Suprapubic skin (tissue), 4 donors: ENCODE data around the gene CD96.

ENCODE experiments used
- EP300 ChIP-seq: sonication (generic); formaldehyde crosslinking; IDR thresholded peaks from one replicate; pipeline ENCODE4 v1.6.1; 2017; ENCODE audit warnings: antibody characterized with exemption
- POLR2A ChIP-seq, 2 donors: fragments of 450-650 bp; IDR thresholded peaks; one replicate each; pipeline ENCODE4 v1.6.1; 2017; ENCODE audit warnings: antibody characterized with exemption in 2 of 2, mild to moderate bottlenecking in 2 of 2, moderate library complexity in 2 of 2
- POLR2AphosphoS5 ChIP-seq, 3 donors: sonication (generic); formaldehyde crosslinking; IDR thresholded peaks; one replicate each; pipeline ENCODE4 v1.6.1; 2017; ENCODE audit warnings: antibody characterized with exemption in 3 of 3
- TF ChIP-seq, protein P1 (sequence below), 2 donors: fragments of 200-600 bp in 1 of 2; fragments of 450-650 bp in 1 of 2; sonication (generic) in 1 of 2; IDR thresholded peaks; one replicate each; pipeline ENCODE4 v1.5.1; 2016 to 2019; ENCODE audit warnings: antibody characterized with exemption in 2 of 2, mild to moderate bottlenecking in 1 of 2, moderate library complexity in 1 of 2

DNA sequence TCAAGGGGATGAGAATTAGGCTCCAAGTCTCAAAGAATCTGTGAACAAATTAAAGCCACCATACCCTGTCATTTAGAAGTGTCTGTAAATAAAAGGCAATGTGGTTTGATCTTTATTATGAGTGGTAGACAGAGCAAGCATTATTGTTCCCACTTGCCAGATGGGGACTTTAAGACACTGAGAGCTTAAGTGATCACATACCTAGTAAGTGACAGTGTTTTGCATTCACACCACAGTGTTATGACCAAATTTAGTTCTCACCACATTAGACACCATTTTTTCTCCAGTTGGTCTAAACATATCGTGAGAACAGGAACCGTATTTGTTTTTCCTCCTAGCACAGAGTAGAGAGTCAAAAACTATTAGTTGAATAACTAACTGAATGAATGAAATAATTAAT lies 66.4 kb downstream of the CD96 start:
- TF ChIP-seq, protein P1, sequence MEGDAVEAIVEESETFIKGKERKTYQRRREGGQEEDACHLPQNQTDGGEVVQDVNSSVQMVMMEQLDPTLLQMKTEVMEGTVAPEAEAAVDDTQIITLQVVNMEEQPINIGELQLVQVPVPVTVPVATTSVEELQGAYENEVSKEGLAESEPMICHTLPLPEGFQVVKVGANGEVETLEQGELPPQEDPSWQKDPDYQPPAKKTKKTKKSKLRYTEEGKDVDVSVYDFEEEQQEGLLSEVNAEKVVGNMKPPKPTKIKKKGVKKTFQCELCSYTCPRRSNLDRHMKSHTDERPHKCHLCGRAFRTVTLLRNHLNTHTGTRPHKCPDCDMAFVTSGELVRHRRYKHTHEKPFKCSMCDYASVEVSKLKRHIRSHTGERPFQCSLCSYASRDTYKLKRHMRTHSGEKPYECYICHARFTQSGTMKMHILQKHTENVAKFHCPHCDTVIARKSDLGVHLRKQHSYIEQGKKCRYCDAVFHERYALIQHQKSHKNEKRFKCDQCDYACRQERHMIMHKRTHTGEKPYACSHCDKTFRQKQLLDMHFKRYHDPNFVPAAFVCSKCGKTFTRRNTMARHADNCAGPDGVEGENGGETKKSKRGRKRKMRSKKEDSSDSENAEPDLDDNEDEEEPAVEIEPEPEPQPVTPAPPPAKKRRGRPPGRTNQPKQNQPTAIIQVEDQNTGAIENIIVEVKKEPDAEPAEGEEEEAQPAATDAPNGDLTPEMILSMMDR (IDR thresholded peaks at IDR 0.05), result no peak
- TF ChIP-seq POLR2AphosphoS5 (IDR thresholded peaks at IDR 0.05) (no peak), POLR2A (IDR thresholded peaks at IDR 0.05) (no peak), EP300 (no peak)
